Adipose tissue (tissue), 3 donors: ENCODE measurements around the gene LAMA3. TPM values are rescaled to one million over a fixed set of nuclear protein-coding genes. Genes with fewer than 3 reads are reported as not detected.

ENCODE experiments used
- H3K27ac ChIP-seq: one replicate; pipeline ENCODE4 v1.5.1; 2013; ENCODE audit warnings: low read depth, low read length
- WGBS, 3 donors: extraction: QIAGEN DNeasy Blood & Tissue Kit; methylation state at CpG; one replicate each; pipeline ENCODE4 v1.1.7; 2013; 5-methylcytosine and 5-hydroxymethylcytosine counted together
- polyA plus RNA-seq, 3 donors: library from polyadenylated mRNA; stranded (reverse); fragments of 200-250 nt; gene quantifications; one replicate each; pipeline ENCODE4 v1.2.3, GENCODE V29; 2013
- donor health status: healthy with polysubstance abuse.
- donor health status: Bipolar disorder and iron deficiency.
- donor health status: healthy.

Gene LAMA3
- polyA plus RNA-seq, 3 donors, result 2.1 to 20.8 (median 6.2) TPM

- 74 to 75% (median 75%) methylated on average over 10 of the region's 10 CpGs for WGBS, 3 donors
- no peak overlapping the region for H3K27ac ChIP-seq
These were observed 133.5 kb downstream of the LAMA3 start for GRCh38 chr18:23822590-23823385.

DNA sequence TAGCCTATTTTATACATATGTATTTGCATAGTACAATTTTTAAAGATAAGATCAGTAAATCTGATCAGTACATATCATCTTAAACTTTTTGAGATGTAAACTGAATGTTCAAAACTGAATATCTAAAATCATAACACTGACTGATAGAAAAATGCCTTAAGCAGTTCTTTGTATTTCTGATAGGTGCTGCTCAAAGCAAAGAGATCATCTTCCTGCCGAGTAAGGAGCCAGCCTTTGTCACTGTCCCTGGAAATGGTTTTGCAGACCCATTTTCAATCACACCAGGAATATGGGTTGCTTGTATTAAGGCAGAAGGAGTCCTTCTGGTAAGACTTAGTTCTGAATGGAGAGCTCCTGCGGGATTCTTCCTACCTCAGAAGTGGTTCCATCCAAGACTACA is 135.0 kb downstream of the LAMA3 start:
- 81 to 85% (median 83%) methylated on average over 2 of the region's 2 CpGs for WGBS, 3 donors
- no peak overlapping the region for H3K27ac ChIP-seq

DNA sequence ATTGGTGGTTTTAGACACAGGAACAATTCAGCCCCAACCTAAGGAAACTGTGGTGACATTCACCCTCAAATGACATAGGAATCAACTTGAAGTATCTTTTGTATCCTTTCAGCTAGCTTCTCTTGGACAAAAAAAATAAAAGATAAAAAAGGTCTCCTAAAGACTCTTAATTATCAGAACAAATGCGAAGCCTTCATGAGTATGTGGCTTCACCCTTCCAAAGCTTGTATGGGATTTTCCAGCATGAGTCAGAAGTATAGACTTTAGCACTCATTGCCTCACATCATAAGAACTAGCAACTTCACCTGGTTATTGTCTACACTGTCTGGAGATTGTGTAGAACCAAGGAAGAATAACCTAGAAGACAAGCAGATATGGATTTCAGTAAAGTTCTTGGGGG is 135.4 kb downstream of the LAMA3 start:
- 92 to 97% (median 95%) methylated on average over 1 of the region's 1 CpG for WGBS, 3 donors
- no peak overlapping the region for H3K27ac ChIP-seq

DNA sequence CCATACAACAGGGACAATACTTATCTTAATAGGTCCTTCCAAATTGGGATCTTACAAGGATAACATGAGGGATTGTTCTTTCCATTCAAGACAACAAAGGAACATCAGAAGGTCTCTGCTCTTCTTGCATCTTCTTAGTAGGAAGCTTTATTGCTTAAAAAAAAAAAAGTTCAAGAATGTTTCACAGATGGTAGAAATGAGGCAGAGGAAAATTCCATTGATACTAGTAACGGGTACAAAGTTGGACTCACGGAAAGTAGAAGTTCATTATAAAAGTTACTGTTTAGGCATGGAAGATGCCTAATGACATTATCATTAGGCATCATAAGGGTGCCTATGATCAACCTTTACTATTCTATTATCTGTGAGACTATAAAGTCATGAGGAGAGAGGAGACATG is 136.2 kb downstream of the LAMA3 start:
- 91 to 96% (median 92%) methylated on average over 2 of the region's 2 CpGs for WGBS, 3 donors
- no peak overlapping the region for H3K27ac ChIP-seq

GRCh38 chr18:23825978-23826405 is 136.7 kb downstream of the LAMA3 start:
- 15 to 53% (median 22%) methylated on average over 6 of the region's 6 CpGs for WGBS, 3 donors

GRCh38 chr18:23826850-23827620 is 137.8 kb downstream of the LAMA3 start:
- 75 to 81% (median 76%) methylated on average over 4 of the region's 4 CpGs for WGBS, 3 donors
- H3K27ac ChIP-seq, result no peak overlapping the region

More at GRCh38 chr18:23825978-23826405, 136.7 kb downstream of the LAMA3 start:
- no peak overlapping the region for H3K27ac ChIP-seq

- WGBS, 3 donors, result 93 to 94% (median 93%) methylated on average over 4 of the region's 4 CpGs
These were observed 138.4 kb downstream of the LAMA3 start for GRCh38 chr18:23827681-23828080.

GRCh38 chr18:23828426-23828825 is 139.2 kb downstream of the LAMA3 start:
- no peak overlapping the region for H3K27ac ChIP-seq
- WGBS, 3 donors, result 35 to 58% (median 45%) methylated on average over 3 of the region's 3 CpGs

More at GRCh38 chr18:23827681-23828080, 138.4 kb downstream of the LAMA3 start:
- no peak overlapping the region for H3K27ac ChIP-seq

GRCh38 chr18:23832911-23833310 is 143.7 kb downstream of the LAMA3 start:
- 81 to 83% (median 81%) methylated on average over 3 of the region's 3 CpGs for WGBS, 3 donors
- H3K27ac ChIP-seq, result no peak overlapping the region

DNA sequence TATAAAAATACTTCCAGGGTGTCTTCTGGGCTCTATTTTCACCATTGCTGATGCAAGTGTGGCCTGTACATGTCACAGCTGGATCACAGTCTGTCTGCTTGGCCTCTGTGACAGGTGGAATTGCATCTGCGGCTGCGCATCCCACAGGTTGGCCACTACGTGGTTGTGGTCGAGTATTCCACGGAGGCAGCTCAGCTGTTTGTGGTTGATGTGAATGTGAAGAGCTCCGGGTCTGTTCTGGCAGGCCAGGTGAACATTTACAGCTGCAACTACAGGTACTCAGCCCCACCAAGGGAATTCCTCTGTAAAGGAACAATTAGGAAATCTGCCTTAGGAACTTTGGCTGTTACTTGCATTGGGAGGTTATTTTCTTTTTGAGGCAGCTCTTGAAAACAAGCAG is 144.5 kb downstream of the LAMA3 start:
- WGBS, 3 donors, result 82 to 87% (median 84%) methylated on average over 6 of the region's 6 CpGs
- H3K27ac ChIP-seq, result no peak overlapping the region

DNA sequence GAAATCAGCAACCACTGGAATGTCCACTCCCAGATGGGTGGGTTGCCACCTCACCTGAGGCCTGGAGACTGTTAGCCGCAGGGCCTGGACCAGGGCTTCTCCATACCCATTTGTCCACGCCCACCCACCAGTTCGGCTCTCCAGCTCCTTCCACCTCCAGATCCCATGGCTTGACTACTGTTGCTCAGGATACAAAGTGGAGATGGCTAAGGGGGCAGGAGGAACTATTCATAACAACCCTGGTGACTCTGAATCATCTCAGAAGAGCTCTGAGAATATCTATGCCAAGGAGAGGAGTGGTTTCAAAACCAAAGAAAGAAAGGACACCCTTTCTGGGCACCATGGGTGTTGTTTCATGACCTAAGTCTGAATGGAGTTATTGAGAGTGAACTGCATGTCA is 145.8 kb downstream of the LAMA3 start:
- no peak overlapping the region for H3K27ac ChIP-seq
- 86 to 91% (median 90%) methylated on average over 3 of the region's 3 CpGs for WGBS, 3 donors

DNA sequence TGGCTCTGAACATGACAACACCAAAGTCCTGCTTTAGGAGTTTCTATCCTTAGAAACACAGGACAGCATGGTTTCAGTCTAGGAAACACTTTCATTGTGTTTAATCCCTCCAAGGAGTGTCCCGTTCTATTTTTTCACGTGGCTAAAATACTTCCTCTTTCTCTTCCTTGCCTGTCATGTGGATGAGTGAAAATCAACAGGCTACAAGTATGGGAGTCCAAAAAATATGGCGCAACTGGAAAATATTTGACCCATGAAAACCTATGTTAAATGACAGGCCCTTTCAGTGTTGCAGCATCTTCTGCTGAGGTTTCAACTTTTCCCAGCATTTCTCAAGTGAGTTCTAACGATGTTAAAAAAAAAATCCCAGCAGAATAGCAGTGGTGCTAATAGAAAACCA is 146.3 kb downstream of the LAMA3 start:
- H3K27ac ChIP-seq, result no peak overlapping the region
- 33 to 74% (median 38%) methylated on average over 4 of the region's 4 CpGs for WGBS, 3 donors

DNA sequence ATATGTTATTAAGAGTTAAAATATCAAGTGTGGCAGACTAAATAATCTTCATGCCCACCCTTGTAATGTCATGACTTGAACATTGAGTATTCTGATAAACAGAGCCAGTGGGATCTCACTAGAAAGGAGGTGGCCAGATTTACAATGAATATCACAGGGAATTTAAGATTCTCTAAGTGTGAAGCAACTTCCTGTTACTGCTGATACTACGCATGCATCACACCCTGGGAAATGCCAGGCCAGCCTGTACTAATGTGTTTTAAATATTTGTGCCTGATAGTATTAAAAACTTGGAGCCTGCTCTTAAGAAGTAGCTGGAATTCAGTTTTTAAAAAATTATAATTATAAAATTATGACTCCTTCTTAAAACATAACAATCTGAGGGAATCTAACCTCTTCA is 148.3 kb downstream of the LAMA3 start:
- H3K27ac ChIP-seq, result no peak overlapping the region
- 22 to 84% (median 38%) methylated on average over 1 of the region's 1 CpG for WGBS, 3 donors

DNA sequence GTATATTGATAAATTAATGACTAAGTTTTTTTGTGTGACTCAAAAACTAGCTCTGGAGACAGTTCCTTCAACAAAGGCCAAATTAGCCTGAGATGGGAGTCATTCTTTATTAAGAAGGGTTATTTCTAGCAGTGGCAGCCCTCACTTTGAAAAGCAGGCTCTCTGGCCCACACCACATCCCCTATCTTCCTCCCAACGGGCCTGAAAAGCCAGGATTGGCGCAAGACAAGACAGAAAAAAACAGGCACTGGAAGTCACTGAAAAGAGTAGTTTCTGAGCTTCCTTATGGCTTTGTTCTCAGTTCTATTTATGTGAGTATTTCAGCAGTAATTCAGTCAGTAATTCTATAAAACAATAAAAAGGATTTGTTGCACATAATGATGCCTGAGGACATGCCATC is 149.0 kb downstream of the LAMA3 start:
- WGBS, 3 donors, result 20 to 66% (median 36%) methylated on average over 2 of the region's 2 CpGs
- H3K27ac ChIP-seq, result no peak overlapping the region

GRCh38 chr18:23838801-23839366 is 149.6 kb downstream of the LAMA3 start:
- peak overlapping the region; percentile 9 for H3K27ac ChIP-seq

GRCh38 chr18:23842305-23842704 is 153.1 kb downstream of the LAMA3 start:
- no peak overlapping the region for H3K27ac ChIP-seq
- WGBS, 3 donors, result 96 to 98% (median 96%) methylated on average over 14 of the region's 14 CpGs

More at GRCh38 chr18:23838801-23839366, 149.6 kb downstream of the LAMA3 start:
- 49 to 81% (median 51%) methylated on average over 7 of the region's 7 CpGs for WGBS, 3 donors

- no peak overlapping the region for H3K27ac ChIP-seq
- WGBS, 3 donors, result 68 to 74% (median 71%) methylated on average over 9 of the region's 9 CpGs
These were observed 155.9 kb downstream of the LAMA3 start for GRCh38 chr18:23844991-23845680.

GRCh38 chr18:23845988-23846630 is 156.9 kb downstream of the LAMA3 start:
- WGBS, 3 donors, result 94 to 98% (median 96%) methylated on average over 15 of the region's 15 CpGs
- H3K27ac ChIP-seq, result no peak overlapping the region
